Astrocyte (in vitro differentiated cells and primary cell): Measurements from ENCODE around the gene SLIT3.

Source experiments
- EZH2 ChIP-seq: IDR thresholded peaks from 2 replicates; pipeline ENCODE4 v1.6.1; 2012; ENCODE audit warnings: mild to moderate bottlenecking, low read length, inconsistent platforms; ENCODE audit not compliant: insufficient read depth
- TF ChIP-seq, protein P1 (sequence below): IDR thresholded peaks from 2 replicates; pipeline ENCODE4 v1.5.1; 2011; ENCODE audit warnings: low read depth, mild to moderate bottlenecking, inconsistent platforms, low read length, moderate library complexity; ENCODE audit not compliant: insufficient read depth

GRCh38 chr5:168695301-168695835 is 605.6 kb downstream of the SLIT3 start:
- TF ChIP-seq, protein P1, sequence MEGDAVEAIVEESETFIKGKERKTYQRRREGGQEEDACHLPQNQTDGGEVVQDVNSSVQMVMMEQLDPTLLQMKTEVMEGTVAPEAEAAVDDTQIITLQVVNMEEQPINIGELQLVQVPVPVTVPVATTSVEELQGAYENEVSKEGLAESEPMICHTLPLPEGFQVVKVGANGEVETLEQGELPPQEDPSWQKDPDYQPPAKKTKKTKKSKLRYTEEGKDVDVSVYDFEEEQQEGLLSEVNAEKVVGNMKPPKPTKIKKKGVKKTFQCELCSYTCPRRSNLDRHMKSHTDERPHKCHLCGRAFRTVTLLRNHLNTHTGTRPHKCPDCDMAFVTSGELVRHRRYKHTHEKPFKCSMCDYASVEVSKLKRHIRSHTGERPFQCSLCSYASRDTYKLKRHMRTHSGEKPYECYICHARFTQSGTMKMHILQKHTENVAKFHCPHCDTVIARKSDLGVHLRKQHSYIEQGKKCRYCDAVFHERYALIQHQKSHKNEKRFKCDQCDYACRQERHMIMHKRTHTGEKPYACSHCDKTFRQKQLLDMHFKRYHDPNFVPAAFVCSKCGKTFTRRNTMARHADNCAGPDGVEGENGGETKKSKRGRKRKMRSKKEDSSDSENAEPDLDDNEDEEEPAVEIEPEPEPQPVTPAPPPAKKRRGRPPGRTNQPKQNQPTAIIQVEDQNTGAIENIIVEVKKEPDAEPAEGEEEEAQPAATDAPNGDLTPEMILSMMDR = no peak
- TF ChIP-seq EZH2 = no peak
